ENCODE data around the gene DNAJB8.
A peak's percentile ranks its signal among the peaks of the same experiment; 100 is the strongest.

Gene DNAJB8

DNA sequence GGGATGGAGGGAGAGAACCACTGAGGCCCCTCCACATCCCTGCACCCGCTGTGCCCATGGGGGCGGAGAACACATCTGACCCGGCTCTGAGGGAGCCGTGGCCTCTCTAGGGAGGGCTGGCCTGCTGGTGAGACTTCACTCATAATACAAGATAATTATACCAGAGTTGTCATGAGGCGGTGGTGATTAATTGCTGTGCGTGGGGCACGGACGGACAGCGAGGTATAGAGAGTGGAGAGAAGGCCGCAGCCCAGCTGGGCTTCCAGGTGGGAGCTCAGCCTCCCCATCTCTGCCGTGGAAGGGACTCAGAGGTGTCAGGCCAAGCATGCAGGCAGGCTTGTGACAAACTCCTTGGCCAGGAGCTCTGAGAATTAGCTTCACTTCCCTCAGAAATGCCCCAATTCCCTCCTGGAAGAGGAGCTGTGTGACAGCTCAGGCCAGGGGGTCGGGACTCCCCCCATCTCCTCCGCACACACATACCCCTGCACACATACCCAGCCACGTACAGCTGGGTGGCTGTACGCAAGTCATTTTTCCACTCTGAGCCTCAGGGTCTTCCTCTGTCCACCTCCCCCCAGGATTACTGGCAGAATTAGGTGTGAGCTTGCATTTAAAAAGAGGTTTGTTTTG, 32.3 kb upstream of the DNAJB8 start:
- DNase-seq (no peak), ATAC-seq (replicated peaks) (no peak)
- Mint-ChIP-seq H3K4me3 (peak overlapping the region; percentile 39 to 70), H3K27ac (no peak overlapping the region), H3K36me3 (no peaks in the 10 kb centered on the region), H3K27me3 (peaks cover 67 to 90% of the 10 kb centered on the region in 2 donors), H3K4me1 (peaks cover 2 to 7% of the 10 kb centered on the region in 2 donors), H3K9me3 (no peaks in the 10 kb centered on the region)

DNA sequence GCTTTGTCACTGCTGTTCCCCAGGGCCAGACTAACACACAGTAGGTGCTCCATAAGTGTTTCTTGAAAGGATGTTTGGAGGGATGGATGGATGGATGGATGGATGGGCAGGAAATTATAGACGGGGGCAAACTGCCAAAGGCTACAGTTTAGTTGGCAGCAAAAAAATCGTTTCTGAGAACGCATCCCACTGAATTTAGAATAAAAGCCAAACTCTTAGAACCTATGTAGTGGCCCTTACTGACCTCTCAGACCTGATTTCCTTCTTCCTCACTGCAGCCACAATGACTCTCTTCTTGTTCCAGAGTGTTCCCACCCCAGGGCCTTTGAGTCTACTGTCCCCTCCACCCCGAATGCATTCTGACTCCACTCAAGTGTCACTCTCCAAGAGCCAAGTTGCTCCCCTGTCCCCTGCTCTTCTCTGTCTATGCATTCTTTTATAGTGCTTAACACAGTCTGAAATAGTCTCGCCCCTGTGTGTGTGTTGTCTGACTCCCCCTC, 31.5 kb upstream of the DNAJB8 start:
- ATAC-seq (replicated peaks) = no peak
- no peak overlapping the region for H3K27ac Mint-ChIP-seq
- H3K4me3 Mint-ChIP-seq = peak overlapping the region; percentile 39 to 70
- H3K27me3 Mint-ChIP-seq = peaks cover 70 to 90% of the 10 kb centered on the region in 2 donors
- H3K4me1 Mint-ChIP-seq = peaks cover 6 to 13% of the 10 kb centered on the region in 2 donors
- no peaks in the 10 kb centered on the region for H3K36me3 Mint-ChIP-seq
- H3K9me3 Mint-ChIP-seq = no peaks in the 10 kb centered on the region
- DNase-seq = no peak

DNA sequence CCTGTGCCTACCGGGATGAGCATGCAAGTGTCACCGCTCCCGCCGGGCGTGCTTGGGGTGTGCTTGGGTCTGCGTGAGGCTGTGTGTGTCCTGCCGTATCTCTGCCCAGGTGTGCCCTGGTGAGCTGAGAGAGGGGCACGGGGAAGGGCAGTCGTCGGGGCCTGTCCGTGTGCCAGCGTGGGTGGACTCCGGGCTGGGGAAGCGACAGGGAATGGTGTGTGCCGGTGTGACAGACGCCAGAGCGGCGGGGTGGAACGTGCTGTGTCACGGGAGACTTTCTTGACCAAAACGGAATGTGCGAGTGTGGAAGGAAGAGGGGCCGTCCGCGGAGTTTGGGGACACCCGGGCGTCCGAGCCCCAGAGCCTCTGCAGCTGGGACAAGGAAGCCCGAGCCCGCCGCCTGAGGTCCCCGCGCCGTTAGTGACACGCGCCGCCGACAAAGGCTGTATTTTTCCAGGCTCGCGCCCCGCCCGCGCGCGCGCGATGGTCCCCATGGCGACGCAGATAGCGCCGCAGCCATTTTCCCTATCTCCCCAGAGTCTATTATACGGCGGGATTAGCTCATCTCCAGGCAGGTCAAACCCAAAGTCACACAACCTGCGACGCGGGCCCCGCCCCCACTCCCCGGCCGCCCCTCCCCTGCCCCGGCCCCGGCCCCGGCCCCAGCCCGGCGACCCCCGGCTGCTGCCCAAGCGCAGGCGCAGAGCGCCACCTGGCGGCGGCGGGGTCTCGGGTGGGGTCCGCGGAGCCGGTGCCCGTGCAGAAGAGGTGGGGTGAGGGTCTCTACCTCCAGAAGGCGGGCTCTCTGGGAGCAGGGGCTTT, 30.8 kb upstream of the DNAJB8 start:
- Mint-ChIP-seq H3K27ac (peak overlapping the region; percentile 56), H3K36me3 (no peaks in the 10 kb centered on the region), H3K4me3 (peak overlapping the region; percentile 73 to 78), H3K4me1 (peaks cover 7 to 16% of the 10 kb centered on the region in 2 donors), H3K9me3 (no peaks in the 10 kb centered on the region), H3K27me3 (peaks cover 63 to 84% of the 10 kb centered on the region in 2 donors)
- DNase-seq (peak; percentile 37), ATAC-seq (replicated peaks) (peak; percentile 74)

DNA sequence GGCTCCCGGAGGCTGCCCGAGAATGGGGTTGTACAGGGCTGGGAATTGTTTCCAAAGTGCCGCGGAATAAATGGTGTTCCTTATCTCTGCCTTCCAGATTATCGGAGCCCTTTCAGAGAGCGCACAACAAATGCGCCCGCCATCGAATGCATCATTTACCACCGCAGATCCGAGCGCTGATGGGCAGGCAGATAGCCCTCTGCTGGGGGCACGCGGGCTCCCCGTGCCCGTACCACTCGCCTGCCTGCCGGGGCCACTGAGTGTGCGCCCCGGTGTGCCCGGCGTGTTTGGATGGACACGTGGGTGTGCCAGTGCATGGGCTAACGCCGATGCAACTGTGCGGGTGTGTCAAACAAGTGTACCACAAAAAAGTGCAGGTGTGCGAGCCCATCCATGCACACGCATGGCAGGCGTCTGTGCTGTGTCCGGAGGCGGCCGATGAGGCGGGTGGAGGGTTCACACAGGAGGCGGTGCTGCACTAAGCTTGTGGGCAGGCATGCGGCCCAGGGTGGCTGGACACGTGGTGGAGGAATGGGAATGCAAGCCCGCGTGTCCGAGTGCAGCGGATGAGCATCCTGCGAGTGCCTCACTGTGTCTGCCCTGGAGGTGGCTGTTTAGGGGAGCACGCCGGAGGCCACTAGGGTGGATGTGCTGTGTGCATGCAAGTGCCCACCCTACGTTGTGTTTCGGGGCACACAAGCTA, 30.1 kb upstream of the DNAJB8 start:
- H3K36me3 Mint-ChIP-seq = no peaks in the 10 kb centered on the region
- peak overlapping the region; percentile 70 for H3K27ac Mint-ChIP-seq
- ATAC-seq (replicated peaks) (no peak), DNase-seq (no peak)
- H3K9me3 Mint-ChIP-seq = no peaks in the 10 kb centered on the region
- peak overlapping the region; percentile 73 to 78 for H3K4me3 Mint-ChIP-seq
- H3K27me3 Mint-ChIP-seq = peaks cover 60 to 81% of the 10 kb centered on the region in 2 donors
- H3K4me1 Mint-ChIP-seq = peaks cover 12 to 23% of the 10 kb centered on the region in 2 donors

DNA sequence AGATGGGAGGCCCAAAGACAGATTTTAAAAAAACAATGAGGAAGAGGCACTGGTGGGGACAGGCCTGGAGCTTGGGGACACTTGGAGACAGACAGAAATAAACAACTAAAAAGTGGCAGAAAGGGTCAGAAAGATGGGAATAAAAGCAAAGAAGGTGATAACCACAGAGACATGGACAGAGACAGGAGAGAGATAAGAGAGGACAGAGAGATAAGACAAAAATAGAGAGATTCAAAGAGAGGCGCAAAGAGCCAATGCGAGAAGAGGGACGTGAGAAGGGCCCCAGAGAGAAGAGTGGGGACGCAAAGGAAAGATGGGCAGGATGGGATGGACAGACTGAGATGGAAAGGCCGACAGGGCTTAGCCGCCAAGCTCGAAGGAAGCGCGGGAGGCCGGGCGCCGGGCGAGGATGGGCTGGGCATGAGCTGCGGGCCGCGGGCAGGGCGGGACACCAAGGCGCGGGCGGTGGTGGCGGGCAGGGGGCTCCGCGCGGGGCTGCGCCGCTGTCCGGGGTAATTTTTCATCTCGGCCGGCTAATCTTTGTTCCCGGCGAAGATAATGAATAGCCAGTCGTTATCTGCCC, 29.4 kb upstream of the DNAJB8 start:
- Mint-ChIP-seq H3K9me3 (no peaks in the 10 kb centered on the region), H3K27me3 (peaks cover 59 to 84% of the 10 kb centered on the region in 2 donors), H3K27ac (no peak overlapping the region), H3K4me1 (peaks cover 15 to 29% of the 10 kb centered on the region in 2 donors), H3K36me3 (no peaks in the 10 kb centered on the region), H3K4me3 (peak overlapping the region in 1 of 2 donors; percentile 17)
- DNase-seq (no peak), ATAC-seq (replicated peaks) (no peak)

DNA sequence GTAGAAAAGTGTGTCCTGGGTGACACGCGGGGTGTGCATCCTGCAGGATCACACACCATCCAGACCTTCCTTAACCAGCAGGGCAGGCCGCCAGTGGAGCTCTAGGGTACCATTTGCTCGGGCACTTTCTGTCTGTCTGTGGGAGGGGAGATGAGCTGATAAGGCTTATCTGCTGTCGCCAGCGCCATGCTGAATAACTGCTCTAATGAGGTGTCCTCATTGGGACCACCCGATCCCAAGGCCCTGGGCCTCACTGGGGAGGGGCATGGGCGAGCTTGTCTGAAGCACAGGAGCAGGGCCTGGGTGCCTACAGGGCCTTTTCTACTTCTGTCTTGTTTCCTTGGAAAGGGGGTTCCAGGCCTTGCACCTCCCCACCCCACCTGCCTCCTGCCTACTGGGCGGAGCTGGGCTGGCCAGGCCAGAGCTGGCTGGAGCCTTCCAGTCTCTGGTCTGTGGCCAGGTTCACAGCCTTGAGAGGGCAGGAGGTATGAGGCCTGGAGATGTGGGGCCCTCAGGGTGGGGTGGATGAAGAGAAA, 28.8 kb upstream of the DNAJB8 start:
- Mint-ChIP-seq H3K9me3 (no peaks in the 10 kb centered on the region), H3K36me3 (no peaks in the 10 kb centered on the region), H3K27ac (no peak overlapping the region), H3K27me3 (peaks cover 58 to 83% of the 10 kb centered on the region in 2 donors), H3K4me3 (no peak overlapping the region), H3K4me1 (peaks cover 15 to 33% of the 10 kb centered on the region in 2 donors)
- DNase-seq (no peak), ATAC-seq (replicated peaks) (no peak)

DNA sequence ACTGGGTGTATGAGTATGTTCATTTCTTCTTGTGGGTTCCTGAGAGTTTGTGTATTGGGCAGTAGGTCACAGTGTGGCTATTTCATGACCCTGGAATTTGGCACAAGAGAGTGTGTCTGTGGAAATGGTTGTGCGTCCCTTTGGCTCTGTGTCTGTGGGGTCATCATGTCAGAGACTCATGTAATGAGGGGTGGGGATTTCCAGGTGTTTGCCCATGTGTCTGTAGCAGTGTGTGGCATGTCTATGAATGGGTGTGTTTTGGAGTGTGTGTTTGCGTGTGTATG, 27.6 kb upstream of the DNAJB8 start:
- peaks cover 21 to 43% of the 10 kb centered on the region in 2 donors for H3K4me1 Mint-ChIP-seq
- ATAC-seq (replicated peaks) (no peak), DNase-seq (no peak)
- no peaks in the 10 kb centered on the region for H3K36me3 Mint-ChIP-seq
- H3K4me3 Mint-ChIP-seq = no peak overlapping the region
- H3K9me3 Mint-ChIP-seq = no peaks in the 10 kb centered on the region
- H3K27ac Mint-ChIP-seq = no peak overlapping the region
- peaks cover 61 to 86% of the 10 kb centered on the region in 2 donors for H3K27me3 Mint-ChIP-seq

DNA sequence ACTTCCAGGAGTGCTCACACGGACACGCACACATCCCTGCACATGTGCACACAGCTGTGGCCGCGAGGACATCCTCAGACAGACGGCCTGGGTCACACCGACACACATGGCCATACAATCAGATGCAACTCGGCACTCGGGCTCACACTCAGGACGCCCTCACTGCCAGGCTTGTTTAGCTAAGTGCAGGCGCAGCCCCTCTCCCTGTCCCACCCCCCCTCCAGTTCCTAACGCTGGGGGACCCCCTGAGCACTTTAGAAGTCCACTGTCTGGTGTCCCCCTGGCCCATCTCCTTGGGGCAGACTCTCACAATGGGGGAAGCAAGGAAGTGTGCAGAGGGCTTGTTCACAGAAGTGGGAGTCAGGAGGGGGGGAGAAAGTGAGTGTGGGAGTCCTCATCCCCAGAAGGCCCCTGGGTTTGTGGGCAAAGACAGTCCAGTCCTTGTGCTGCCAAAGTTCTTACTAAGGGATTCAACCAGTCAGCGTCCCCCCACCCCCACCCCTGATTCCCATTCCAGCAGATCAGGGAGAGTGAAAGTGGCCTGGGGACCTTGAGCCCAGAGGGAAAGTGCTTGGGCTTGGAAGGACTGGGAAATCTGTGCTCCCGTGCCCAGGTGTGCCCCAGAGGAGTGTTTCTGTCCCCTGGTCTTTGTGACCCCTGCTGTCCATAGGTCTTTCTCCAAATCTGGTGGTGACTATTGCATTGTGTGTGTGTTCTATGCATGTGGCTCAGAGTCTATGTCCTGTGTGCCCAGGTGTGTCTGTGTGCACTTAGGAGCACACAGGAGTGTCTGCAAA, 27.1 kb upstream of the DNAJB8 start:
- no peak for DNase-seq
- Mint-ChIP-seq H3K4me3 (peak overlapping the region; percentile 28 to 65), H3K36me3 (no peaks in the 10 kb centered on the region), H3K27ac (no peak overlapping the region), H3K9me3 (no peaks in the 10 kb centered on the region), H3K27me3 (peaks cover 57 to 83% of the 10 kb centered on the region in 2 donors), H3K4me1 (peaks cover 22 to 45% of the 10 kb centered on the region in 2 donors)
- ATAC-seq (replicated peaks) = no peak

DNA sequence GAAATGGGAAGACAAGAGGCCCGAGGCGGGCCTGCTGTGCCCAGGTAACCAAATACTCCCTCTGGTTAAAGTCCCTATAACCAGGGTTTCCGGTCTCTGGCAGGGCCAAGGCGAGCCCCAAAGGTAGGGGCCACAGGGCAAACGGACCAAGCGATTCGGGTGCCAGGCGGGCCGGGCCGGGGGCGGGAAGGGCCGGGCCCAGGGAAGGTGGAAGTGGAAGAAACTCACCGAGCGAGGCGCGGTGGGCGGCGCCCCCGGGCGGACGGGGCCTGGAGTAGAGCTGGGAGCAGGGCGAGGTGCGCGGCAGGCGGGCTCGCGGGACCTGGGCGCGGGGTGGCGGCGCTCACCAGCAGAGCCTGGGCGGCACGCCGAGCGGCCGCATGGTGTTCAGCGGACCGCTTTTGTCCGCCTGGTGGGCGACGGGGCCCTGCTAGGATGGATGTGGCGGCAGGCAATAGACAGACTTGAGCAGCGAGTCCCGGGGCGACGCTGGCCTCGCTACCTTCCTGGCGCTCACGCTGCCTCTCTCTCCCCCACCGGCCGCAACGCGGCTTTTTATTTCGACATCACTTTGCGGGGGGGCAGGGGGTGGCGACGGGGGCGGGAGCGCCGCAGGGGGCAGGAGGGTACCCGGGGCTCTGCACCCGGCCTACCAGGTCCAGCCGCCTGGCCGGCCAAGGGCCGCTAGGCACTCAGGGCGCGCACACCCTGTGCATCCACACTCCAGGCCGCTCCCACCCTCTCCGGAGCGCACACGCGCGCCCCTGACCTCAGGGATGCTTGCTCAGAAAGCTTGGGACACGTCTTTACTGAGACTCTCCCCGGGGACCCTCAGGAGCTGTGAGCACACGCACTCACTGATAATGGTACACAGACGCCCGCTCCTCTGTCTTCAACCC, 26.2 kb upstream of the DNAJB8 start, which contains the start of gene GATA2:
GATA2 (minus strand) TSS at position 531 of the 899 bp plus-strand sequence. CDS start 6,170 bp downstream, outside the sequence.
- H3K36me3 Mint-ChIP-seq = no peaks in the 10 kb centered on the region
- peak within 1 kb of the TSS; percentile 65 to 66 for H3K4me3 Mint-ChIP-seq
- peaks cover 26 to 53% of the 10 kb centered on the region in 2 donors for H3K4me1 Mint-ChIP-seq
- peaks cover 59 to 84% of the 10 kb centered on the region in 2 donors for H3K27me3 Mint-ChIP-seq
- H3K9me3 Mint-ChIP-seq = no peaks in the 10 kb centered on the region
- DNase-seq (no peak), ATAC-seq (replicated peaks) (peak; percentile 22 to 30)
- H3K27ac Mint-ChIP-seq = peak within 1 kb of the TSS; percentile 84

DNA sequence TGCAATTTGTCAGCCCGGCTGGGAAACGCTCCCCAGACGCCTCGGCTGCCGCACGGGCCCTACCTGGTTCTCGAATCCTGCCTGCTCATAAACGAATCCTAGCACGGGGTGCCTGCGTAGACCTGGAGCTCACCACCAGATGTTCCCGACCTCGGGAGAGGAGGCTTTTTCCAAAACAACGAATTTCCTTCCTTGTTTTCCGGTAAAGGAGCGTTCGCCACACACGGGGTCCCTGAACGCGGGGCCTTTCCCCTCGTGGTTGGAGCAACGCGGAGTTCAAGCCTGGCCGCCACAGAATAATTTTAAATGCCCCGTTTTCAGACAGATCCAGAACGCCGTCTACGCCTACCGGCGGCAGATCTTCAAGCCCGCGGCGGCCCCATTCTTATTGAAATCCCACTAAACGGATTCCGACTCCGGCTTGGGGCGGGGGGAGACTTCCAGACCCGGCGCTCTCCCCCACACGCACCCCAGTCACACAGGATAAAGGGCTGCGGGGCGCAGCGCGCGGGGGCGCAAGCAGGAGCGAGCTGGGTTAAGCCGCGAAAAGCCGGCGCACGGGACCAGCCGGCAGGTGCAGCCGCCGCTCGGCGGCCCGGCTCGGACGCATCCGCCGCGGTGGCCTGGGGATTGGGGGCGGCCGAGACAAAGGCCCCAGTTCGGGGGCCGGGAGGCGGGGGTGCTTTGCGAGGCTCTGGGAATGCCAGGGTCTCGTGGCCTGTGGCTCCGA, 25.4 kb upstream of the DNAJB8 start:
- Mint-ChIP-seq H3K4me1 (peaks cover 28 to 56% of the 10 kb centered on the region in 2 donors), H3K36me3 (no peaks in the 10 kb centered on the region), H3K27ac (peak overlapping the region; percentile 84), H3K9me3 (no peaks in the 10 kb centered on the region), H3K4me3 (peak overlapping the region; percentile 51 to 66), H3K27me3 (peaks cover 59 to 86% of the 10 kb centered on the region in 2 donors)
- ATAC-seq (replicated peaks) = no peak
- no peak for DNase-seq

DNA sequence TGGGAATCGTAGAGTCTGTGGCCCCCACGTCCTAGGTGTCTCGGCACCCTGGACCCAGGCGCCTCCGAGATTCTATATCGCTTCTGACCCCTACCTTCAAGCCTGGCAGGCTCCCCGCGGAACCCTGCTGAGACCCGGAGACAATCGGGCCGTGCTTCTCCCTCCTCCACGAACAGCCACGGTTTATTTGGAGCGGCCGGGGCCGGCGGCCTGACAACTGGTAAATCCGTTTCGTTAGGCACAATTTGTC, 24.9 kb upstream of the DNAJB8 start:
- no peak for ATAC-seq (replicated peaks)
- Mint-ChIP-seq H3K4me1 (peaks cover 31 to 59% of the 10 kb centered on the region in 2 donors), H3K4me3 (peak overlapping the region; percentile 51 to 66), H3K36me3 (no peaks in the 10 kb centered on the region), H3K27me3 (peaks cover 59 to 86% of the 10 kb centered on the region in 2 donors), H3K27ac (peak overlapping the region; percentile 84), H3K9me3 (no peaks in the 10 kb centered on the region)
- DNase-seq = no peak
